K562 (cell line): ENCODE data around the gene GABRE. TPM values are rescaled to one million over a fixed set of nuclear protein-coding genes. Genes with fewer than 3 reads are reported as not detected.

Experiments
- FUS ChIP-seq: fragments of 200-400 bp; formaldehyde crosslinking; optimal IDR thresholded peaks from 2 replicates; pipeline ENCODE3; 2017; ENCODE audit warnings: low read depth, low read length
- L3MBTL2 ChIP-seq: fragments of 450-650 bp; IDR thresholded peaks from 2 replicates; pipeline ENCODE4 v1.6.1; 2016; ENCODE audit warnings: mild to moderate bottlenecking, moderate library complexity
- MEF2D ChIP-seq: conservative IDR thresholded peaks from 2 replicates; pipeline ENCODE4 v1.6.1; 2016; ENCODE audit warnings: low read depth, missing genetic modification characterization, missing compliant biosample characterization
- polyA plus RNA-seq, 8 experiments: library from polyadenylated mRNA; depleted of rRNA in 4 of 8; stranded (reverse) in 5 of 8; unstranded in 3 of 8; fragments of >200 nt; fragmentation: Nextera tagmentation in 2 of 8; fragmentation: Illumina TruSeq in 1 of 8; extraction: Ambion mirVana in 2 of 8; extraction: Trizol in 1 of 8; gene quantifications; 2 replicates each; pipeline versions ENCODE4 v1.2.1 to v1.2.3, GENCODE V29; 2011 to 2014; ENCODE audit warnings: inconsistent platforms in 1 of 8, missing spikeins in 1 of 8
- total RNA-seq, 7 experiments: library from RNA; depleted of rRNA in 6 of 7; stranded (reverse); fragments of >200 nt in 6 of 7; fragmentation: Illumina TruSeq in 2 of 7; extraction: Trizol in 2 of 7; gene quantifications; 2 replicates each; pipeline versions ENCODE4 v1.2.1 to v1.2.3, GENCODE V29; 2011 to 2021; ENCODE audit warnings: low replicate concordance in 1 of 7
- TF ChIP-seq, protein P1 (sequence below): fragments of 450-650 bp; IDR thresholded peaks from 2 replicates; pipeline ENCODE4 v1.6.1; 2016; ENCODE audit warnings: mild to moderate bottlenecking, moderate library complexity
- TF ChIP-seq, protein P2 (sequence below), 2 experiments: IDR thresholded peaks; 2 replicates each; pipeline ENCODE4 v1.6.1; 2011; ENCODE audit warnings: borderline replicate concordance in 1 of 2, control low read depth in 1 of 2, low read depth in 1 of 2, low read length in 1 of 2, mild to moderate bottlenecking in 1 of 2, mixed read lengths in 1 of 2, moderate library complexity in 1 of 2; ENCODE audit not compliant: insufficient read depth in 1 of 2, insufficient read length in 1 of 2, poor library complexity in 1 of 2, severe bottlenecking in 1 of 2; ENCODE audit errors: extremely low read depth in 1 of 2
- TF ChIP-seq, protein P3 (sequence below): fragments of 450-650 bp; IDR thresholded peaks from 2 replicates; pipeline ENCODE4 v1.6.1; 2017; ENCODE audit warnings: antibody characterized with exemption, mild to moderate bottlenecking
- TF ChIP-seq, protein P4 (sequence below): fragments of 250-450 bp; sonication (Bioruptor Pico); IDR thresholded peaks from 2 replicates; pipeline ENCODE4 v1.8.0; 2022; ENCODE audit warnings: inconsistent platforms, mild to moderate bottlenecking, moderate library complexity, borderline replicate concordance

The GABRE gene
- total and polyA plus RNA-seq, 9 of the 15 experiments (the other 6 are each of a cell fraction or from before 2014, with no cell fraction given), result 23.1 to 456 (median 148) TPM

DNA sequence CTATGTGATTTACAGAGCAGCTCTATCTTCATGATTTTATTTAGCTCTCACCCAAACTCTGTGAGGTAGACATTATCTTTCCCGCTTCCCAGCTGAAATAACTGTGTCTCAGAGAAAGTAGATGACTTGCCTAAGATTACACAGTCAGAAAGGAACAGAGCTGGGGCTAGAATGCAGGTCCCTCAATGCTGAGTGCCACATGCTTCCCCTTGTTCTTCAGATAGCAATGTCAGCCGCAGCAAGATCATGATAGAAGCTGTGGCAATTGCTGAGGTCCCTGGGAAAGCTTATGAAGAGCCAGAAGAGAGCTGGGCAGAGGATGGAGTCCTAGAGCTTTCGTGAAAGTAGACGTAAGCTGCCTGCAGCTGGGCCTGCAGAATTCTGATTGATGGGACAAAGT is 11.1 kb upstream of the GABRE start (continued):
- TF ChIP-seq, protein P1, sequence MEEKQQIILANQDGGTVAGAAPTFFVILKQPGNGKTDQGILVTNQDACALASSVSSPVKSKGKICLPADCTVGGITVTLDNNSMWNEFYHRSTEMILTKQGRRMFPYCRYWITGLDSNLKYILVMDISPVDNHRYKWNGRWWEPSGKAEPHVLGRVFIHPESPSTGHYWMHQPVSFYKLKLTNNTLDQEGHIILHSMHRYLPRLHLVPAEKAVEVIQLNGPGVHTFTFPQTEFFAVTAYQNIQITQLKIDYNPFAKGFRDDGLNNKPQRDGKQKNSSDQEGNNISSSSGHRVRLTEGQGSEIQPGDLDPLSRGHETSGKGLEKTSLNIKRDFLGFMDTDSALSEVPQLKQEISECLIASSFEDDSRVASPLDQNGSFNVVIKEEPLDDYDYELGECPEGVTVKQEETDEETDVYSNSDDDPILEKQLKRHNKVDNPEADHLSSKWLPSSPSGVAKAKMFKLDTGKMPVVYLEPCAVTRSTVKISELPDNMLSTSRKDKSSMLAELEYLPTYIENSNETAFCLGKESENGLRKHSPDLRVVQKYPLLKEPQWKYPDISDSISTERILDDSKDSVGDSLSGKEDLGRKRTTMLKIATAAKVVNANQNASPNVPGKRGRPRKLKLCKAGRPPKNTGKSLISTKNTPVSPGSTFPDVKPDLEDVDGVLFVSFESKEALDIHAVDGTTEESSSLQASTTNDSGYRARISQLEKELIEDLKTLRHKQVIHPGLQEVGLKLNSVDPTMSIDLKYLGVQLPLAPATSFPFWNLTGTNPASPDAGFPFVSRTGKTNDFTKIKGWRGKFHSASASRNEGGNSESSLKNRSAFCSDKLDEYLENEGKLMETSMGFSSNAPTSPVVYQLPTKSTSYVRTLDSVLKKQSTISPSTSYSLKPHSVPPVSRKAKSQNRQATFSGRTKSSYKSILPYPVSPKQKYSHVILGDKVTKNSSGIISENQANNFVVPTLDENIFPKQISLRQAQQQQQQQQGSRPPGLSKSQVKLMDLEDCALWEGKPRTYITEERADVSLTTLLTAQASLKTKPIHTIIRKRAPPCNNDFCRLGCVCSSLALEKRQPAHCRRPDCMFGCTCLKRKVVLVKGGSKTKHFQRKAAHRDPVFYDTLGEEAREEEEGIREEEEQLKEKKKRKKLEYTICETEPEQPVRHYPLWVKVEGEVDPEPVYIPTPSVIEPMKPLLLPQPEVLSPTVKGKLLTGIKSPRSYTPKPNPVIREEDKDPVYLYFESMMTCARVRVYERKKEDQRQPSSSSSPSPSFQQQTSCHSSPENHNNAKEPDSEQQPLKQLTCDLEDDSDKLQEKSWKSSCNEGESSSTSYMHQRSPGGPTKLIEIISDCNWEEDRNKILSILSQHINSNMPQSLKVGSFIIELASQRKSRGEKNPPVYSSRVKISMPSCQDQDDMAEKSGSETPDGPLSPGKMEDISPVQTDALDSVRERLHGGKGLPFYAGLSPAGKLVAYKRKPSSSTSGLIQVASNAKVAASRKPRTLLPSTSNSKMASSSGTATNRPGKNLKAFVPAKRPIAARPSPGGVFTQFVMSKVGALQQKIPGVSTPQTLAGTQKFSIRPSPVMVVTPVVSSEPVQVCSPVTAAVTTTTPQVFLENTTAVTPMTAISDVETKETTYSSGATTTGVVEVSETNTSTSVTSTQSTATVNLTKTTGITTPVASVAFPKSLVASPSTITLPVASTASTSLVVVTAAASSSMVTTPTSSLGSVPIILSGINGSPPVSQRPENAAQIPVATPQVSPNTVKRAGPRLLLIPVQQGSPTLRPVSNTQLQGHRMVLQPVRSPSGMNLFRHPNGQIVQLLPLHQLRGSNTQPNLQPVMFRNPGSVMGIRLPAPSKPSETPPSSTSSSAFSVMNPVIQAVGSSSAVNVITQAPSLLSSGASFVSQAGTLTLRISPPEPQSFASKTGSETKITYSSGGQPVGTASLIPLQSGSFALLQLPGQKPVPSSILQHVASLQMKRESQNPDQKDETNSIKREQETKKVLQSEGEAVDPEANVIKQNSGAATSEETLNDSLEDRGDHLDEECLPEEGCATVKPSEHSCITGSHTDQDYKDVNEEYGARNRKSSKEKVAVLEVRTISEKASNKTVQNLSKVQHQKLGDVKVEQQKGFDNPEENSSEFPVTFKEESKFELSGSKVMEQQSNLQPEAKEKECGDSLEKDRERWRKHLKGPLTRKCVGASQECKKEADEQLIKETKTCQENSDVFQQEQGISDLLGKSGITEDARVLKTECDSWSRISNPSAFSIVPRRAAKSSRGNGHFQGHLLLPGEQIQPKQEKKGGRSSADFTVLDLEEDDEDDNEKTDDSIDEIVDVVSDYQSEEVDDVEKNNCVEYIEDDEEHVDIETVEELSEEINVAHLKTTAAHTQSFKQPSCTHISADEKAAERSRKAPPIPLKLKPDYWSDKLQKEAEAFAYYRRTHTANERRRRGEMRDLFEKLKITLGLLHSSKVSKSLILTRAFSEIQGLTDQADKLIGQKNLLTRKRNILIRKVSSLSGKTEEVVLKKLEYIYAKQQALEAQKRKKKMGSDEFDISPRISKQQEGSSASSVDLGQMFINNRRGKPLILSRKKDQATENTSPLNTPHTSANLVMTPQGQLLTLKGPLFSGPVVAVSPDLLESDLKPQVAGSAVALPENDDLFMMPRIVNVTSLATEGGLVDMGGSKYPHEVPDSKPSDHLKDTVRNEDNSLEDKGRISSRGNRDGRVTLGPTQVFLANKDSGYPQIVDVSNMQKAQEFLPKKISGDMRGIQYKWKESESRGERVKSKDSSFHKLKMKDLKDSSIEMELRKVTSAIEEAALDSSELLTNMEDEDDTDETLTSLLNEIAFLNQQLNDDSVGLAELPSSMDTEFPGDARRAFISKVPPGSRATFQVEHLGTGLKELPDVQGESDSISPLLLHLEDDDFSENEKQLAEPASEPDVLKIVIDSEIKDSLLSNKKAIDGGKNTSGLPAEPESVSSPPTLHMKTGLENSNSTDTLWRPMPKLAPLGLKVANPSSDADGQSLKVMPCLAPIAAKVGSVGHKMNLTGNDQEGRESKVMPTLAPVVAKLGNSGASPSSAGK, result peak; percentile 73
- no peak for TF ChIP-seq FUS
- TF ChIP-seq MEF2D (tag), result 0 out of 2 replicates have a peak, but pooled peaks have one; percentile 16
- TF ChIP-seq, protein P2, sequence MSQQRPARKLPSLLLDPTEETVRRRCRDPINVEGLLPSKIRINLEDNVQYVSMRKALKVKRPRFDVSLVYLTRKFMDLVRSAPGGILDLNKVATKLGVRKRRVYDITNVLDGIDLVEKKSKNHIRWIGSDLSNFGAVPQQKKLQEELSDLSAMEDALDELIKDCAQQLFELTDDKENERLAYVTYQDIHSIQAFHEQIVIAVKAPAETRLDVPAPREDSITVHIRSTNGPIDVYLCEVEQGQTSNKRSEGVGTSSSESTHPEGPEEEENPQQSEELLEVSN (IDR thresholded peaks at IDR 0.05; ENCODE audit: borderline replicate concordance in 1 of 2, extremely low read depth in 1 of 2, insufficient read depth in 1 of 2, insufficient read length in 1 of 2, low read depth in 1 of 2, low read length in 1 of 2, poor library complexity in 1 of 2, severe bottlenecking in 1 of 2), result peak in 1 of 2 experiments; percentile 50
- peak; percentile 85 for TF ChIP-seq L3MBTL2
- TF ChIP-seq, protein P3, sequence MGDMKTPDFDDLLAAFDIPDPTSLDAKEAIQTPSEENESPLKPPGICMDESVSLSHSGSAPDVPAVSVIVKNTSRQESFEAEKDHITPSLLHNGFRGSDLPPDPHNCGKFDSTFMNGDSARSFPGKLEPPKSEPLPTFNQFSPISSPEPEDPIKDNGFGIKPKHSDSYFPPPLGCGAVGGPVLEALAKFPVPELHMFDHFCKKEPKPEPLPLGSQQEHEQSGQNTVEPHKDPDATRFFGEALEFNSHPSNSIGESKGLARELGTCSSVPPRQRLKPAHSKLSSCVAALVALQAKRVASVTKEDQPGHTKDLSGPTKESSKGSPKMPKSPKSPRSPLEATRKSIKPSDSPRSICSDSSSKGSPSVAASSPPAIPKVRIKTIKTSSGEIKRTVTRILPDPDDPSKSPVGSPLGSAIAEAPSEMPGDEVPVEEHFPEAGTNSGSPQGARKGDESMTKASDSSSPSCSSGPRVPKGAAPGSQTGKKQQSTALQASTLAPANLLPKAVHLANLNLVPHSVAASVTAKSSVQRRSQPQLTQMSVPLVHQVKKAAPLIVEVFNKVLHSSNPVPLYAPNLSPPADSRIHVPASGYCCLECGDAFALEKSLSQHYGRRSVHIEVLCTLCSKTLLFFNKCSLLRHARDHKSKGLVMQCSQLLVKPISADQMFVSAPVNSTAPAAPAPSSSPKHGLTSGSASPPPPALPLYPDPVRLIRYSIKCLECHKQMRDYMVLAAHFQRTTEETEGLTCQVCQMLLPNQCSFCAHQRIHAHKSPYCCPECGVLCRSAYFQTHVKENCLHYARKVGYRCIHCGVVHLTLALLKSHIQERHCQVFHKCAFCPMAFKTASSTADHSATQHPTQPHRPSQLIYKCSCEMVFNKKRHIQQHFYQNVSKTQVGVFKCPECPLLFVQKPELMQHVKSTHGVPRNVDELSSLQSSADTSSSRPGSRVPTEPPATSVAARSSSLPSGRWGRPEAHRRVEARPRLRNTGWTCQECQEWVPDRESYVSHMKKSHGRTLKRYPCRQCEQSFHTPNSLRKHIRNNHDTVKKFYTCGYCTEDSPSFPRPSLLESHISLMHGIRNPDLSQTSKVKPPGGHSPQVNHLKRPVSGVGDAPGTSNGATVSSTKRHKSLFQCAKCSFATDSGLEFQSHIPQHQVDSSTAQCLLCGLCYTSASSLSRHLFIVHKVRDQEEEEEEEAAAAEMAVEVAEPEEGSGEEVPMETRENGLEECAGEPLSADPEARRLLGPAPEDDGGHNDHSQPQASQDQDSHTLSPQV, result peak; percentile 74
- TF ChIP-seq, protein P4, sequence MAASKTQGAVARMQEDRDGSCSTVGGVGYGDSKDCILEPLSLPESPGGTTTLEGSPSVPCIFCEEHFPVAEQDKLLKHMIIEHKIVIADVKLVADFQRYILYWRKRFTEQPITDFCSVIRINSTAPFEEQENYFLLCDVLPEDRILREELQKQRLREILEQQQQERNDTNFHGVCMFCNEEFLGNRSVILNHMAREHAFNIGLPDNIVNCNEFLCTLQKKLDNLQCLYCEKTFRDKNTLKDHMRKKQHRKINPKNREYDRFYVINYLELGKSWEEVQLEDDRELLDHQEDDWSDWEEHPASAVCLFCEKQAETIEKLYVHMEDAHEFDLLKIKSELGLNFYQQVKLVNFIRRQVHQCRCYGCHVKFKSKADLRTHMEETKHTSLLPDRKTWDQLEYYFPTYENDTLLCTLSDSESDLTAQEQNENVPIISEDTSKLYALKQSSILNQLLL (CRISPR knock-in tag), result no peak
